ENCODE data around the gene LBH. TPM values are rescaled to one million over a fixed set of nuclear protein-coding genes. Genes with fewer than 3 reads are reported as not detected.
"Not testable (repeated sequence)": the region's sequence is repeated elsewhere in the genome, so short reads cannot be mapped to it uniquely, and the experiment has no call there.

Gene LBH
- total RNA-seq, 1 donor from 2014 or later: 51.7 TPM

- Histone ChIP-seq H3K4me1 (ENCODE audit: insufficient read depth, low read length) (peaks cover 22% of the 10 kb centered on the region), H3K27me3 (ENCODE audit: insufficient read depth, low read length) (no peaks in the 10 kb centered on the region), H3K27ac (ENCODE audit: low read depth, low read length) (no peak overlapping the region), H3K36me3 (ENCODE audit: insufficient read depth, low read length) (no peaks in the 10 kb centered on the region), H2AFZ (ENCODE audit: low read depth, low read length) (no peak overlapping the region), H3K4me2 (ENCODE audit: low read length) (no peak overlapping the region), H3K9ac (ENCODE audit: low read length) (no peak overlapping the region), H4K20me1 (ENCODE audit: insufficient read depth, low read length) (no peaks in the 10 kb centered on the region), H3K79me2 (ENCODE audit: insufficient read depth, low read length) (no peaks in the 10 kb centered on the region), H3K4me3 (ENCODE audit: insufficient read depth, low read depth, low read length) (no peak overlapping the region), H3K9me3 (ENCODE audit: insufficient read depth, low read depth, low read length) (no peaks in the 10 kb centered on the region)
- Mint-ChIP-seq H3K36me3 (ENCODE audit: low read depth, unreplicated experiment) (peaks cover 3% of the 10 kb centered on the region), H3K4me1 (ENCODE audit: low read depth, unreplicated experiment) (peaks cover 17% of the 10 kb centered on the region), H3K27me3 (ENCODE audit: low read depth, unreplicated experiment) (peaks cover 10% of the 10 kb centered on the region), H3K27ac (ENCODE audit: unreplicated experiment) (no peak overlapping the region), H3K9me3 (ENCODE audit: unreplicated experiment) (no peaks in the 10 kb centered on the region), H3K4me3 (ENCODE audit: unreplicated experiment) (no peak overlapping the region)
- no peak for TF ChIP-seq CTCF (IDR thresholded peaks at IDR 0.05; ENCODE audit: insufficient read depth, low read depth, low read length)
- no peak for TF ChIP-seq EZH2 (IDR thresholded peaks at IDR 0.05; ENCODE audit: insufficient read depth, low read length)
- no peak for DNase-seq (ENCODE audit: low read depth)
- FAIRE-seq: no peak
These were observed 37.0 kb downstream of the LBH start for GRCh38 chr2:30268296-30268871.

- not testable (repeated sequence) for H3K4me3 ChIP-seq (ENCODE audit: insufficient read depth, low read depth, low read length); H3K36me3 ChIP-seq (ENCODE audit: insufficient read depth, low read length); H3K9me3 ChIP-seq (ENCODE audit: insufficient read depth, low read depth, low read length); H3K4me2 ChIP-seq (ENCODE audit: low read length); H3K27ac ChIP-seq (ENCODE audit: low read depth, low read length); H2AFZ ChIP-seq (ENCODE audit: low read depth, low read length); DNase-seq (ENCODE audit: low read depth); H3K36me3 Mint-ChIP-seq (ENCODE audit: low read depth, unreplicated experiment); FAIRE-seq; H3K79me2 ChIP-seq (ENCODE audit: insufficient read depth, low read length); H4K20me1 ChIP-seq (ENCODE audit: insufficient read depth, low read length); H3K9ac ChIP-seq (ENCODE audit: low read length); H3K27me3 ChIP-seq (ENCODE audit: insufficient read depth, low read length); H3K4me3 Mint-ChIP-seq (ENCODE audit: unreplicated experiment); H3K27ac Mint-ChIP-seq (ENCODE audit: unreplicated experiment); H3K9me3 Mint-ChIP-seq (ENCODE audit: unreplicated experiment)
- Mint-ChIP-seq H3K27me3 (ENCODE audit: low read depth, unreplicated experiment) (peaks cover 10% of the 10 kb centered on the region), H3K4me1 (ENCODE audit: low read depth, unreplicated experiment) (peaks cover 25% of the 10 kb centered on the region)
- peaks cover 28% of the 10 kb centered on the region for H3K4me1 ChIP-seq (ENCODE audit: insufficient read depth, low read length)
These were observed 37.9 kb downstream of the LBH start for GRCh38 chr2:30269114-30269770.

- Histone ChIP-seq H3K9me3 (ENCODE audit: insufficient read depth, low read depth, low read length) (no peaks in the 10 kb centered on the region), H3K27ac (ENCODE audit: low read depth, low read length) (no peak overlapping the region), H3K4me3 (ENCODE audit: insufficient read depth, low read depth, low read length) (no peak overlapping the region), H4K20me1 (ENCODE audit: insufficient read depth, low read length) (no peaks in the 10 kb centered on the region), H3K36me3 (ENCODE audit: insufficient read depth, low read length) (no peaks in the 10 kb centered on the region), H3K9ac (ENCODE audit: low read length) (no peak overlapping the region), H2AFZ (ENCODE audit: low read depth, low read length) (no peak overlapping the region), H3K4me1 (ENCODE audit: insufficient read depth, low read length) (peaks cover 33% of the 10 kb centered on the region), H3K27me3 (ENCODE audit: insufficient read depth, low read length) (no peaks in the 10 kb centered on the region), H3K4me2 (ENCODE audit: low read length) (no peak overlapping the region), H3K79me2 (ENCODE audit: insufficient read depth, low read length) (no peaks in the 10 kb centered on the region)
- Mint-ChIP-seq H3K36me3 (ENCODE audit: low read depth, unreplicated experiment) (peaks cover 3% of the 10 kb centered on the region), H3K27me3 (ENCODE audit: low read depth, unreplicated experiment) (peaks cover 10% of the 10 kb centered on the region), H3K27ac (ENCODE audit: unreplicated experiment) (no peak overlapping the region), H3K9me3 (ENCODE audit: unreplicated experiment) (no peaks in the 10 kb centered on the region), H3K4me3 (ENCODE audit: unreplicated experiment) (no peak overlapping the region), H3K4me1 (ENCODE audit: low read depth, unreplicated experiment) (peaks cover 30% of the 10 kb centered on the region)
- FAIRE-seq (no peak), DNase-seq (ENCODE audit: low read depth) (no peak)
- TF ChIP-seq EZH2 (IDR thresholded peaks at IDR 0.05; ENCODE audit: insufficient read depth, low read length) (no peak), CTCF (IDR thresholded peaks at IDR 0.05; ENCODE audit: insufficient read depth, low read depth, low read length) (no peak)
These were observed 38.4 kb downstream of the LBH start for GRCh38 chr2:30269771-30270145.
